ENCODE results near the gene MIEF1.

MIEF1 gene

GRCh38 chr22:39529487-39529851 lies 27.4 kb downstream of the MIEF1 start:
- TF ChIP-seq PPARA (CRISPR knock-in tag; IDR thresholded peaks at IDR 0.05; ENCODE audit: borderline replicate concordance) (no peak), ZNF565 (CRISPR knock-in tag; conservative IDR thresholded peaks at IDR 0.05; ENCODE audit: low read depth) (no peak), CSDC2 (CRISPR knock-in tag; IDR thresholded peaks at IDR 0.05) (no peak)
- TF ChIP-seq, protein P1, sequence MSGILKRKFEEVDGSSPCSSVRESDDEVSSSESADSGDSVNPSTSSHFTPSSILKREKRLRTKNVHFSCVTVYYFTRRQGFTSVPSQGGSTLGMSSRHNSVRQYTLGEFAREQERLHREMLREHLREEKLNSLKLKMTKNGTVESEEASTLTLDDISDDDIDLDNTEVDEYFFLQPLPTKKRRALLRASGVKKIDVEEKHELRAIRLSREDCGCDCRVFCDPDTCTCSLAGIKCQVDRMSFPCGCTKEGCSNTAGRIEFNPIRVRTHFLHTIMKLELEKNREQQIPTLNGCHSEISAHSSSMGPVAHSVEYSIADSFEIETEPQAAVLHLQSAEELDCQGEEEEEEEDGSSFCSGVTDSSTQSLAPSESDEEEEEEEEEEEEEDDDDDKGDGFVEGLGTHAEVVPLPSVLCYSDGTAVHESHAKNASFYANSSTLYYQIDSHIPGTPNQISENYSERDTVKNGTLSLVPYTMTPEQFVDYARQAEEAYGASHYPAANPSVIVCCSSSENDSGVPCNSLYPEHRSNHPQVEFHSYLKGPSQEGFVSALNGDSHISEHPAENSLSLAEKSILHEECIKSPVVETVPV (CRISPR knock-in tag; IDR thresholded peaks at IDR 0.05): no peak
- ATAC-seq: no peak

DNA sequence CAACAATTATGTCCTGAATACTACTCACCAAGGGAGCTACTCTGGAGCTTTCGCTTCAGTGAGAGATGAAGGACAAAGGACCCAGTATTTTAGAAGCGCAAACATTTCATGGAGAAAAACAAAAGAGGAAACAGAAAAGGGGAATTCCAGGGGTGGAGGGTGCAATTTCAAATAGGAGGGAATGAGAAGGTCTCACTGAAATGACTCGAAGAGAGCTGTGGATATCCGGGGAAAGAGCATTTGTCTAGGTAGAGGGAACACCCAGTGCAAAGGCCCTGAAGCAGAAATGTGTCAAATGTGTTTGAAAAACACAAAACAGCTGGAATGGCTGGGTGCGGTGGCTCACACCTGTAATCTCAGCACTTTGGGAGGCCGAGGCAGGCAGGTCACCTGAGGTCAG lies 28.0 kb downstream of the MIEF1 start:
- TF ChIP-seq ZNF8 (CRISPR knock-in tag; IDR thresholded peaks at IDR 0.05) (no peak), ZFP30 (CRISPR knock-in tag; IDR thresholded peaks at IDR 0.05) (no peak), TOX (CRISPR knock-in tag; IDR thresholded peaks at IDR 0.05; ENCODE audit: borderline replicate concordance) (no peak), PPARA (CRISPR knock-in tag; IDR thresholded peaks at IDR 0.05; ENCODE audit: borderline replicate concordance) (no peak), ESRRG (CRISPR knock-in tag; IDR thresholded peaks at IDR 0.05) (no peak), CSDC2 (CRISPR knock-in tag; IDR thresholded peaks at IDR 0.05) (no peak), ZFP3 (CRISPR knock-in tag; IDR thresholded peaks at IDR 0.05) (no peak), ARNTL (CRISPR knock-in tag; IDR thresholded peaks at IDR 0.05; ENCODE audit: borderline replicate concordance, low read depth) (no peak), CREB5 (CRISPR knock-in tag; IDR thresholded peaks at IDR 0.05; ENCODE audit: low read depth) (no peak)
- TF ChIP-seq, protein P2, sequence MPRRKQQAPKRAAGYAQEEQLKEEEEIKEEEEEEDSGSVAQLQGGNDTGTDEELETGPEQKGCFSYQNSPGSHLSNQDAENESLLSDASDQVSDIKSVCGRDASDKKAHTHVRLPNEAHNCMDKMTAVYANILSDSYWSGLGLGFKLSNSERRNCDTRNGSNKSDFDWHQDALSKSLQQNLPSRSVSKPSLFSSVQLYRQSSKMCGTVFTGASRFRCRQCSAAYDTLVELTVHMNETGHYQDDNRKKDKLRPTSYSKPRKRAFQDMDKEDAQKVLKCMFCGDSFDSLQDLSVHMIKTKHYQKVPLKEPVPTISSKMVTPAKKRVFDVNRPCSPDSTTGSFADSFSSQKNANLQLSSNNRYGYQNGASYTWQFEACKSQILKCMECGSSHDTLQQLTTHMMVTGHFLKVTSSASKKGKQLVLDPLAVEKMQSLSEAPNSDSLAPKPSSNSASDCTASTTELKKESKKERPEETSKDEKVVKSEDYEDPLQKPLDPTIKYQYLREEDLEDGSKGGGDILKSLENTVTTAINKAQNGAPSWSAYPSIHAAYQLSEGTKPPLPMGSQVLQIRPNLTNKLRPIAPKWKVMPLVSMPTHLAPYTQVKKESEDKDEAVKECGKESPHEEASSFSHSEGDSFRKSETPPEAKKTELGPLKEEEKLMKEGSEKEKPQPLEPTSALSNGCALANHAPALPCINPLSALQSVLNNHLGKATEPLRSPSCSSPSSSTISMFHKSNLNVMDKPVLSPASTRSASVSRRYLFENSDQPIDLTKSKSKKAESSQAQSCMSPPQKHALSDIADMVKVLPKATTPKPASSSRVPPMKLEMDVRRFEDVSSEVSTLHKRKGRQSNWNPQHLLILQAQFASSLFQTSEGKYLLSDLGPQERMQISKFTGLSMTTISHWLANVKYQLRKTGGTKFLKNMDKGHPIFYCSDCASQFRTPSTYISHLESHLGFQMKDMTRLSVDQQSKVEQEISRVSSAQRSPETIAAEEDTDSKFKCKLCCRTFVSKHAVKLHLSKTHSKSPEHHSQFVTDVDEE (CRISPR knock-in tag; IDR thresholded peaks at IDR 0.05): no peak
- no peak for ATAC-seq

GRCh38 chr22:39530692-39531331 lies 28.7 kb downstream of the MIEF1 start:
- TF ChIP-seq CREB5 (CRISPR knock-in tag; IDR thresholded peaks at IDR 0.05; ENCODE audit: low read depth): no peak
- TF ChIP-seq ZNF8 (CRISPR knock-in tag; IDR thresholded peaks at IDR 0.05): no peak
- no peak for TF ChIP-seq TCF4 (CRISPR knock-in tag; IDR thresholded peaks at IDR 0.05; ENCODE audit: borderline replicate concordance)
- no peak for TF ChIP-seq BACH2 (CRISPR knock-in tag; IDR thresholded peaks at IDR 0.05; ENCODE audit: borderline replicate concordance)
- TF ChIP-seq RARB (CRISPR knock-in tag; IDR thresholded peaks at IDR 0.05): no peak
- TF ChIP-seq SNAI2 (CRISPR knock-in tag; IDR thresholded peaks at IDR 0.05): no peak
- TF ChIP-seq ISL1 (CRISPR knock-in tag; IDR thresholded peaks at IDR 0.05): no peak
- TF ChIP-seq ZFP3 (CRISPR knock-in tag; IDR thresholded peaks at IDR 0.05): no peak
- no peak for TF ChIP-seq ZC3H10 (CRISPR knock-in tag; IDR thresholded peaks at IDR 0.05)
- TF ChIP-seq, protein P1 (CRISPR knock-in tag; IDR thresholded peaks at IDR 0.05): no peak
- TF ChIP-seq, protein P2 (CRISPR knock-in tag; IDR thresholded peaks at IDR 0.05): no peak
- TF ChIP-seq PPARA (CRISPR knock-in tag; IDR thresholded peaks at IDR 0.05; ENCODE audit: borderline replicate concordance): no peak
- TF ChIP-seq ARNTL (CRISPR knock-in tag; IDR thresholded peaks at IDR 0.05; ENCODE audit: borderline replicate concordance, low read depth): no peak
- TF ChIP-seq, protein P3, sequence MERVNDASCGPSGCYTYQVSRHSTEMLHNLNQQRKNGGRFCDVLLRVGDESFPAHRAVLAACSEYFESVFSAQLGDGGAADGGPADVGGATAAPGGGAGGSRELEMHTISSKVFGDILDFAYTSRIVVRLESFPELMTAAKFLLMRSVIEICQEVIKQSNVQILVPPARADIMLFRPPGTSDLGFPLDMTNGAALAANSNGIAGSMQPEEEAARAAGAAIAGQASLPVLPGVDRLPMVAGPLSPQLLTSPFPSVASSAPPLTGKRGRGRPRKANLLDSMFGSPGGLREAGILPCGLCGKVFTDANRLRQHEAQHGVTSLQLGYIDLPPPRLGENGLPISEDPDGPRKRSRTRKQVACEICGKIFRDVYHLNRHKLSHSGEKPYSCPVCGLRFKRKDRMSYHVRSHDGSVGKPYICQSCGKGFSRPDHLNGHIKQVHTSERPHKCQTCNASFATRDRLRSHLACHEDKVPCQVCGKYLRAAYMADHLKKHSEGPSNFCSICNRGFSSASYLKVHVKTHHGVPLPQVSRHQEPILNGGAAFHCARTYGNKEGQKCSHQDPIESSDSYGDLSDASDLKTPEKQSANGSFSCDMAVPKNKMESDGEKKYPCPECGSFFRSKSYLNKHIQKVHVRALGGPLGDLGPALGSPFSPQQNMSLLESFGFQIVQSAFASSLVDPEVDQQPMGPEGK (CRISPR knock-in tag; IDR thresholded peaks at IDR 0.05; ENCODE audit: borderline replicate concordance): no peak
- no peak for TF ChIP-seq POU6F1 (CRISPR knock-in tag; IDR thresholded peaks at IDR 0.05; ENCODE audit: borderline replicate concordance, low read depth)
- ATAC-seq: no peak

Measured in SK-N-SH treated with all-trans-retinoic acid at 6 μM for 48 hours (cell line).